Fibroblast of lung (primary cell): ENCODE measurements around the gene RASSF8.

Experiments used
- EZH2 ChIP-seq: IDR thresholded peaks from 2 replicates; pipeline ENCODE4 v1.5.1; 2012; ENCODE audit warnings: low read length, control low read depth, mild to moderate bottlenecking; ENCODE audit errors: missing control alignments
- TF ChIP-seq, protein P1 (sequence below), 2 donors: IDR thresholded peaks in 1 of 2; conservative IDR thresholded peaks in 1 of 2; 1 replicate in 1 of 2; 2 replicates in 1 of 2; pipeline ENCODE4 v1.5.1; 2011 to 2012; ENCODE audit warnings: low read length in 2 of 2, control low read depth in 1 of 2, inconsistent platforms in 1 of 2, low read depth in 1 of 2, mild to moderate bottlenecking in 1 of 2

GRCh38 chr12:25932971-25933370 lies 25.5 kb upstream of the RASSF8 start:
- TF ChIP-seq, protein P1, sequence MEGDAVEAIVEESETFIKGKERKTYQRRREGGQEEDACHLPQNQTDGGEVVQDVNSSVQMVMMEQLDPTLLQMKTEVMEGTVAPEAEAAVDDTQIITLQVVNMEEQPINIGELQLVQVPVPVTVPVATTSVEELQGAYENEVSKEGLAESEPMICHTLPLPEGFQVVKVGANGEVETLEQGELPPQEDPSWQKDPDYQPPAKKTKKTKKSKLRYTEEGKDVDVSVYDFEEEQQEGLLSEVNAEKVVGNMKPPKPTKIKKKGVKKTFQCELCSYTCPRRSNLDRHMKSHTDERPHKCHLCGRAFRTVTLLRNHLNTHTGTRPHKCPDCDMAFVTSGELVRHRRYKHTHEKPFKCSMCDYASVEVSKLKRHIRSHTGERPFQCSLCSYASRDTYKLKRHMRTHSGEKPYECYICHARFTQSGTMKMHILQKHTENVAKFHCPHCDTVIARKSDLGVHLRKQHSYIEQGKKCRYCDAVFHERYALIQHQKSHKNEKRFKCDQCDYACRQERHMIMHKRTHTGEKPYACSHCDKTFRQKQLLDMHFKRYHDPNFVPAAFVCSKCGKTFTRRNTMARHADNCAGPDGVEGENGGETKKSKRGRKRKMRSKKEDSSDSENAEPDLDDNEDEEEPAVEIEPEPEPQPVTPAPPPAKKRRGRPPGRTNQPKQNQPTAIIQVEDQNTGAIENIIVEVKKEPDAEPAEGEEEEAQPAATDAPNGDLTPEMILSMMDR (conservative IDR thresholded peaks at IDR 0.05 in 1 of 2, IDR thresholded peaks at IDR 0.05 in 1 of 2; ENCODE audit: low read depth in 1 of 2, low read length in 2 of 2), result no peak
- TF ChIP-seq EZH2, result no peak
